K562 (cell line): Measurements from ENCODE around the gene SLC16A9. TPM values are rescaled to one million over a fixed set of nuclear protein-coding genes. Genes with fewer than 3 reads are reported as not detected.

ENCODE experiments used
- ATAC-seq: fragments of 200-7000 bp; cut with Tn5 transposase; 3 replicates; pipeline ENCODE4 v1.9.1; 2020; ENCODE audit warnings: moderate library complexity
- BruUV-seq: library from RNA; stranded (reverse); fragments of 400-500 nt; replicated peaks from 2 replicates; lab custom pipeline; 2021; lab: Mats Ljungman, UMichigan
- CTCF ChIA-PET: fragments of 300-600 bp; formaldehyde crosslinking; extraction: SDS; loops from one replicate; lab custom pipeline; 2021; ENCODE audit warnings: low intra/inter-chr PET ratio; lab: Yijun Ruan, JAX
- POLR2A ChIA-PET: fragments of 300-600, 350-650 bp; sonication (Branson Sonifier 250); formaldehyde crosslinking; extraction: SDS; loops from one replicate; lab custom pipeline; 2021; ENCODE audit warnings: antibody characterized with exemption, inconsistent platforms; lab: Yijun Ruan, JAX
- DNase-seq, 4 experiments: peaks; one replicate each; pipeline versions ENCODE4 v3.0.0 to v3.0.0-alpha.2; 2011 to 2018; ENCODE audit warnings: low spot score in 3 of 4, mixed read lengths in 3 of 4; ENCODE audit errors: extremely low read depth in 1 of 4
- FAIRE-seq: peaks from 2 replicates; lab custom pipeline; 2011; peaks lifted over from hg19 to GRCh38; lab: Jason Lieb, UNC
- H2AFZ ChIP-seq: 2 replicates; pipeline ENCODE4 v1.6.0; 2011; ENCODE audit warnings: low read depth, low read length, control low read depth, inconsistent platforms
- H3K27ac ChIP-seq: fragments of 200-600 bp; 3 replicates; pipeline ENCODE4 v1.8.0; 2011; ENCODE audit warnings: low read depth, mild to moderate bottlenecking, control low read depth, inconsistent platforms, low read length, moderate library complexity, mixed read lengths; ENCODE audit errors: extremely low read depth
- H3K27me3 ChIP-seq, 2 experiments: fragments of 300-600 bp in 1 of 2; 2 replicates in 1 of 2; 3 replicates in 1 of 2; pipeline versions ENCODE4 v1.6.0 to v1.8.0; 2011; ENCODE audit warnings: inconsistent platforms in 2 of 2, low read length in 2 of 2, mild to moderate bottlenecking in 1 of 2, mixed read lengths in 1 of 2, moderate library complexity in 1 of 2; ENCODE audit not compliant: control insufficient read depth in 2 of 2, insufficient read depth in 2 of 2
- H3K36me3 ChIP-seq: fragments of 300-600 bp; 3 replicates; pipeline ENCODE4 v1.8.0; 2011; ENCODE audit warnings: mild to moderate bottlenecking, low read length, inconsistent platforms; ENCODE audit not compliant: control insufficient read depth, insufficient read depth
- H3K4me1 ChIP-seq, 2 experiments: fragments of 200-600 bp in 1 of 2; replicated peaks in 1 of 2; 2 replicates in 1 of 2; 3 replicates in 1 of 2; pipeline versions ENCODE4 v1.5.1 to v1.8.0; 2011; ENCODE audit warnings: inconsistent platforms in 2 of 2, low read length in 2 of 2, mild to moderate bottlenecking in 1 of 2, mixed read lengths in 1 of 2, moderate library complexity in 1 of 2; ENCODE audit not compliant: control insufficient read depth in 2 of 2, insufficient read depth in 2 of 2
- H3K4me2 ChIP-seq: 2 replicates; pipeline ENCODE4 v1.6.1; 2011; ENCODE audit warnings: low read length, control low read depth, inconsistent platforms, mixed read lengths; ENCODE audit not compliant: insufficient read depth
- H3K4me3 ChIP-seq: fragments of 200-600 bp; sonication (generic), shearing (Covaris generic); 2 replicates; pipeline ENCODE4 v1.5.1; 2016; ENCODE audit warnings: control low read depth, inconsistent platforms
- H3K79me2 ChIP-seq: fragments of 200-600 bp; 3 replicates; pipeline ENCODE4 v1.8.0; 2011; ENCODE audit warnings: low read length, inconsistent platforms; ENCODE audit not compliant: control insufficient read depth, insufficient read depth
- H3K9ac ChIP-seq, 2 experiments: 2 replicates each; pipeline versions ENCODE4 v1.6.0 to v1.6.1; 2011; ENCODE audit warnings: low read depth in 2 of 2, low read length in 2 of 2, control low read depth in 1 of 2, inconsistent platforms in 1 of 2, mild to moderate bottlenecking in 1 of 2, mixed read lengths in 1 of 2; ENCODE audit not compliant: insufficient read depth in 1 of 2
- H3K9me1 ChIP-seq: one replicate; pipeline ENCODE4 v1.6.0; 2011; ENCODE audit warnings: inconsistent platforms, mild to moderate bottlenecking, low read length, moderate library complexity; ENCODE audit not compliant: control insufficient read depth, insufficient read depth
- H3K9me3 ChIP-seq: replicated peaks from 2 replicates; pipeline ENCODE4 v1.5.1; 2011; ENCODE audit warnings: low read depth, low read length, inconsistent platforms; ENCODE audit not compliant: control insufficient read depth, insufficient read depth
- H4K20me1 ChIP-seq: replicated peaks from 2 replicates; pipeline ENCODE4 v1.6.1; 2011; ENCODE audit warnings: low read length, inconsistent platforms, mixed read lengths; ENCODE audit not compliant: control insufficient read depth, insufficient read depth
- ATF1 ChIP-seq, 2 experiments: fragments of 450-650 bp in 1 of 2; IDR thresholded peaks; 2 replicates each; pipeline ENCODE4 v1.6.1; 2016; ENCODE audit warnings: missing compliant biosample characterization in 1 of 2, missing genetic modification characterization in 1 of 2
- CCNT2 ChIP-seq: IDR thresholded peaks from 2 replicates; pipeline ENCODE4 v1.6.1; 2011; ENCODE audit warnings: borderline replicate concordance, low read depth, mild to moderate bottlenecking, moderate library complexity, mixed read lengths, low read length; ENCODE audit not compliant: insufficient read length; ENCODE audit errors: extremely low read depth
- COPS2 ChIP-seq: fragments of 450-650 bp; conservative IDR thresholded peaks from 2 replicates; pipeline ENCODE4 v1.6.1; 2016; ENCODE audit warnings: mild to moderate bottlenecking, moderate library complexity
- EGR1 ChIP-seq: fragments of 450-650 bp; conservative IDR thresholded peaks from 2 replicates; pipeline ENCODE4 v1.6.1; 2017; ENCODE audit warnings: mild to moderate bottlenecking
- ETS2 ChIP-seq: IDR thresholded peaks from 2 replicates; pipeline ENCODE4 v1.6.1; 2016; ENCODE audit warnings: borderline replicate concordance, missing genetic modification characterization, mild to moderate bottlenecking, moderate library complexity, missing compliant biosample characterization; ENCODE audit not compliant: poor library complexity, severe bottlenecking
- KLF10 ChIP-seq: fragments of 250-450 bp; sonication (Bioruptor Pico); IDR thresholded peaks from 2 replicates; pipeline ENCODE4 v1.6.1; 2021; ENCODE audit warnings: matching md5 sums
- NR2F6 ChIP-seq: fragments of 450-650 bp; formaldehyde crosslinking; IDR thresholded peaks from 2 replicates; pipeline ENCODE4 v1.4.0; 2020; ENCODE audit warnings: mild to moderate bottlenecking
- RBM17 ChIP-seq: fragments of 200-400 bp; formaldehyde crosslinking; IDR thresholded peaks from 2 replicates; pipeline ENCODE4 v1.6.1; 2017; ENCODE audit warnings: low read depth, mild to moderate bottlenecking, low read length, borderline replicate concordance
- SRSF3 ChIP-seq: fragments of 200-400 bp; formaldehyde crosslinking; IDR thresholded peaks from 2 replicates; pipeline ENCODE4 v1.6.1; 2016; ENCODE audit warnings: mild to moderate bottlenecking, low read length, moderate library complexity; ENCODE audit not compliant: insufficient read depth
- TAL1 ChIP-seq: fragments of 450-650 bp; IDR thresholded peaks from 2 replicates; pipeline ENCODE4 v1.6.1; 2016; ENCODE audit warnings: mild to moderate bottlenecking
- ZNF561 ChIP-seq: fragments of 450-650 bp; formaldehyde crosslinking; conservative IDR thresholded peaks from 2 replicates; pipeline ENCODE4 v1.4.0; 2020; ENCODE audit warnings: mild to moderate bottlenecking, moderate library complexity
- WGBS: fragments of 100-300 bp; shearing (Covaris generic); methylation state at CpG from one replicate; pipeline ENCODE4 v1.1.6; 2016; ENCODE audit warnings: low coverage, mixed read lengths; ENCODE audit not compliant: insufficient coverage; ENCODE audit errors: missing lambda C conversion rate; 5-methylcytosine and 5-hydroxymethylcytosine counted together
- in situ Hi-C: fragments of 300-500 bp; cut with MboI; formaldehyde crosslinking; loops from 4 replicates; pipeline ENCODE4 v1.15.0; 2018; ENCODE audit warnings: inconsistent platforms, mixed read lengths
- intact Hi-C: fragments of 100-400 bp; cut with micrococcal nuclease; formaldehyde crosslinking; loops from 2 replicates; pipeline ENCODE4 v1.14.2; 2022
- polyA plus RNA-seq, 8 experiments: library from polyadenylated mRNA; depleted of rRNA in 4 of 8; stranded (reverse) in 5 of 8; unstranded in 3 of 8; fragments of >200 nt; fragmentation: Nextera tagmentation in 2 of 8; fragmentation: Illumina TruSeq in 1 of 8; extraction: Ambion mirVana in 2 of 8; extraction: Trizol in 1 of 8; gene quantifications; 2 replicates each; pipeline versions ENCODE4 v1.2.1 to v1.2.3, GENCODE V29; 2011 to 2014; ENCODE audit warnings: inconsistent platforms in 1 of 8, missing spikeins in 1 of 8
- total RNA-seq, 7 experiments: library from RNA; depleted of rRNA in 6 of 7; stranded (reverse); fragments of >200 nt in 6 of 7; fragmentation: Illumina TruSeq in 2 of 7; extraction: Trizol in 2 of 7; gene quantifications; 2 replicates each; pipeline versions ENCODE4 v1.2.1 to v1.2.3, GENCODE V29; 2011 to 2021; ENCODE audit warnings: low replicate concordance in 1 of 7
- TF ChIP-seq, protein P1 (sequence below): fragments of 250-450 bp; sonication (Bioruptor Pico); IDR thresholded peaks from 2 replicates; pipeline ENCODE4 v1.4.0; 2020; ENCODE audit warnings: mild to moderate bottlenecking, moderate library complexity, borderline replicate concordance

Gene SLC16A9
- total and polyA plus RNA-seq, 9 of the 15 experiments (the other 6 are each of a cell fraction or from before 2014, with no cell fraction given) = 0.90 to 6.4 (median 2.1) TPM

GRCh38 chr10:59651902-59652301 lies 57.7 kb downstream of the SLC16A9 start:
- 15% methylated on average over 3 of the region's 3 CpGs for WGBS
- DNase-seq (no peak), FAIRE-seq (no peak), ATAC-seq (no peak)
- H3K9me3 ChIP-seq = no peaks in the 10 kb centered on the region
- no peaks in the 10 kb centered on the region for H3K9me1 ChIP-seq
- H3K27ac ChIP-seq = no peak overlapping the region
- intact Hi-C loops (no loop called here), in situ Hi-C loops (no loop called here)
- ChIA-PET CTCF (no interaction called here), POLR2A (no interaction called here)
- no peaks in the 10 kb centered on the region for H3K36me3 ChIP-seq
- no peak overlapping the region for H3K4me2 ChIP-seq
- H4K20me1 ChIP-seq = no peaks in the 10 kb centered on the region
- no peaks in the 10 kb centered on the region for H3K4me1 ChIP-seq
- no peak overlapping the region for H3K9ac ChIP-seq
- no peaks in the 10 kb centered on the region for H3K79me2 ChIP-seq
- no peaks in the 10 kb centered on the region for H3K27me3 ChIP-seq
- no peak overlapping the region for H2AFZ ChIP-seq
- no peak for TF ChIP-seq NR2F6 (CRISPR knock-in tag)
- TF ChIP-seq ETS2 (tag) = no peak
- TF ChIP-seq, protein P1, sequence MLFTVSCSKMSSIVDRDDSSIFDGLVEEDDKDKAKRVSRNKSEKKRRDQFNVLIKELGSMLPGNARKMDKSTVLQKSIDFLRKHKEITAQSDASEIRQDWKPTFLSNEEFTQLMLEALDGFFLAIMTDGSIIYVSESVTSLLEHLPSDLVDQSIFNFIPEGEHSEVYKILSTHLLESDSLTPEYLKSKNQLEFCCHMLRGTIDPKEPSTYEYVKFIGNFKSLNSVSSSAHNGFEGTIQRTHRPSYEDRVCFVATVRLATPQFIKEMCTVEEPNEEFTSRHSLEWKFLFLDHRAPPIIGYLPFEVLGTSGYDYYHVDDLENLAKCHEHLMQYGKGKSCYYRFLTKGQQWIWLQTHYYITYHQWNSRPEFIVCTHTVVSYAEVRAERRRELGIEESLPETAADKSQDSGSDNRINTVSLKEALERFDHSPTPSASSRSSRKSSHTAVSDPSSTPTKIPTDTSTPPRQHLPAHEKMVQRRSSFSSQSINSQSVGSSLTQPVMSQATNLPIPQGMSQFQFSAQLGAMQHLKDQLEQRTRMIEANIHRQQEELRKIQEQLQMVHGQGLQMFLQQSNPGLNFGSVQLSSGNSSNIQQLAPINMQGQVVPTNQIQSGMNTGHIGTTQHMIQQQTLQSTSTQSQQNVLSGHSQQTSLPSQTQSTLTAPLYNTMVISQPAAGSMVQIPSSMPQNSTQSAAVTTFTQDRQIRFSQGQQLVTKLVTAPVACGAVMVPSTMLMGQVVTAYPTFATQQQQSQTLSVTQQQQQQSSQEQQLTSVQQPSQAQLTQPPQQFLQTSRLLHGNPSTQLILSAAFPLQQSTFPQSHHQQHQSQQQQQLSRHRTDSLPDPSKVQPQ (CRISPR knock-in tag) = no peak
- no peak for TF ChIP-seq CCNT2
- TF ChIP-seq COPS2 = no peak
- no peak for TF ChIP-seq RBM17
- no peak for TF ChIP-seq ZNF561 (CRISPR knock-in tag)
- no peak for TF ChIP-seq TAL1
- no peak for TF ChIP-seq ATF1 (CRISPR knock-in tag; IDR thresholded peaks at IDR 0.05)
- TF ChIP-seq ATF1 (tag; IDR thresholded peaks at IDR 0.05) = no peak
- no peak for TF ChIP-seq EGR1
- TF ChIP-seq KLF10 (CRISPR knock-in tag) = no peak
- no peak for TF ChIP-seq SRSF3
- no peak overlapping the region for H3K4me3 ChIP-seq
- BruUV-seq = no TSS peak
